Lower lobe of right lung (tissue), 2 donors: ENCODE results near the gene ACVRL1. TPM values are rescaled to one million over a fixed set of nuclear protein-coding genes. Genes with fewer than 3 reads are reported as not detected.

Source experiments
- ATAC-seq, 2 donors: fragments of 200-7000 bp; cut with Tn5 transposase; one replicate each; pipeline ENCODE4 v1.9.1; 2020 to 2022; ENCODE audit warnings: mild to moderate bottlenecking in 2 of 2, moderate library complexity in 2 of 2
- DNase-seq: peaks from one replicate; pipeline ENCODE4 v3.0.0-alpha.2; 2020
- H3K27ac ChIP-seq: fragments of 200-600 bp; one replicate; pipeline ENCODE4 v1.8.0; 2022
- H3K27me3 ChIP-seq: fragments of 200-600 bp; one replicate; pipeline ENCODE4 v1.8.0; 2022; ENCODE audit warnings: low read depth
- H3K36me3 ChIP-seq: fragments of 200-600 bp; one replicate; pipeline ENCODE4 v1.8.0; 2022; ENCODE audit warnings: mild to moderate bottlenecking
- H3K4me1 ChIP-seq: fragments of 200-600 bp; one replicate; pipeline ENCODE4 v1.8.0; 2022
- H3K4me3 ChIP-seq: fragments of 200-600 bp; one replicate; pipeline ENCODE4 v1.8.0; 2022; ENCODE audit warnings: mild to moderate bottlenecking
- H3K9me3 ChIP-seq: fragments of 200-600 bp; one replicate; pipeline ENCODE4 v1.8.0; 2022
- intact Hi-C: fragments of 100-400 bp; cut with DNase I; formaldehyde crosslinking; loops from one replicate; pipeline ENCODE4 v1.11.0; 2022
- total RNA-seq: library from RNA; stranded (reverse); fragmentation: NEBNext Ultra II Directional; extraction: Animal tissue kit (Norgen Biotek cat#: 25700); gene quantifications from one replicate; pipeline ENCODE4 v1.2.1, GENCODE V29; 2021
- TF ChIP-seq, protein P1 (sequence below): fragments of 200-600 bp; IDR thresholded peaks from one replicate; pipeline ENCODE4 v1.8.0; 2022; ENCODE audit warnings: antibody characterized with exemption, mild to moderate bottlenecking
- donor health status: DM: no; HTN: yes; CAD: no; lungs with severe emphysema.

The ACVRL1 gene
- total RNA-seq, 1 donor from 2014 or later = 242 TPM

DNA sequence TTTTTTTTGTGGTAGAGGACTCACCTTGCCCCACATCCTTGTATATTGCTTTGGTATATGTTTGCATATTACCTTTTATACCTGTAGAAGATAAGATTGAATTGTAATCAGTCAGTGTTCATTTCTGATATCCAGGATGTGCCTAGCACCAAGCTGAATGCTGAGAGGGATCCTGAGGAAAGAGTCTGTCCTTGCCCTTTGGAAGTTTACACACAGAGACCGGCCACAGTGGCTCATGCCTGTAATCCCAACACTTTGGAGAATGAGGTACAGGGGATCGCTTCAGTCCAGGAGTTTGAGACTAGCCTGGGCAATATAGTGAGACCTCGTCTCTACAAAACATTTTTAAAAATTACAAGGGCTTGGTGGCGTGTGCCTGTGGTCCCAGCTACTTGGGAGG lies 52.6 kb downstream of the ACVRL1 start:
- DNase-seq (no peak), ATAC-seq (no peak)
- Histone ChIP-seq H3K4me3 (no peak overlapping the region), H3K27ac (no peak overlapping the region), H3K9me3 (no peaks in the 10 kb centered on the region), H3K4me1 (peaks cover 56% of the 10 kb centered on the region), H3K36me3 (peaks cover 3% of the 10 kb centered on the region), H3K27me3 (no peaks in the 10 kb centered on the region)
- TF ChIP-seq, protein P1, sequence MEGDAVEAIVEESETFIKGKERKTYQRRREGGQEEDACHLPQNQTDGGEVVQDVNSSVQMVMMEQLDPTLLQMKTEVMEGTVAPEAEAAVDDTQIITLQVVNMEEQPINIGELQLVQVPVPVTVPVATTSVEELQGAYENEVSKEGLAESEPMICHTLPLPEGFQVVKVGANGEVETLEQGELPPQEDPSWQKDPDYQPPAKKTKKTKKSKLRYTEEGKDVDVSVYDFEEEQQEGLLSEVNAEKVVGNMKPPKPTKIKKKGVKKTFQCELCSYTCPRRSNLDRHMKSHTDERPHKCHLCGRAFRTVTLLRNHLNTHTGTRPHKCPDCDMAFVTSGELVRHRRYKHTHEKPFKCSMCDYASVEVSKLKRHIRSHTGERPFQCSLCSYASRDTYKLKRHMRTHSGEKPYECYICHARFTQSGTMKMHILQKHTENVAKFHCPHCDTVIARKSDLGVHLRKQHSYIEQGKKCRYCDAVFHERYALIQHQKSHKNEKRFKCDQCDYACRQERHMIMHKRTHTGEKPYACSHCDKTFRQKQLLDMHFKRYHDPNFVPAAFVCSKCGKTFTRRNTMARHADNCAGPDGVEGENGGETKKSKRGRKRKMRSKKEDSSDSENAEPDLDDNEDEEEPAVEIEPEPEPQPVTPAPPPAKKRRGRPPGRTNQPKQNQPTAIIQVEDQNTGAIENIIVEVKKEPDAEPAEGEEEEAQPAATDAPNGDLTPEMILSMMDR = no peak
- intact Hi-C loops = no loop called here

DNA sequence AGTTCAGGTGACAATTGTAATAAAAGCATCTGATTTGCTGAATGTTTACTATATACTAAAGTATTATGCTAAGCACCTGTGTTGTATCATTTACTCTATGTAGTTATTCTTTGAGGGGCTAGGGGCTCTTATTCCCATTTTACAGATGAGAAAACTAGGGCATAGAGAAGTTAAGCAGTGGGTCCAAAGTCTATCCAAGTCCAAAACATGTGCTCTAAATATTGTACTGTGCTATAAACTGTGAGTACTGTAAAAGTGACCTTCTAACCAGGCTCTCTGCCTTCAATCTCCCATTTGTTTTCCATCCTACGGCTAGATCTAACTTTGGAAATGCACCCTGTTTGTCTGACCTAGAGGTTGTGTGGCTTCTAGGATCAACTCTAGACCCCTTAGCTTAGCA lies 53.2 kb downstream of the ACVRL1 start:
- H3K4me3 ChIP-seq = no peak overlapping the region
- H3K27me3 ChIP-seq = no peaks in the 10 kb centered on the region
- peaks cover 50% of the 10 kb centered on the region for H3K4me1 ChIP-seq
- peaks cover 3% of the 10 kb centered on the region for H3K36me3 ChIP-seq
- intact Hi-C loops = no loop called here
- ATAC-seq = no peak
- TF ChIP-seq, protein P1 = no peak
- no peak overlapping the region for H3K27ac ChIP-seq
- DNase-seq = no peak
- H3K9me3 ChIP-seq = no peaks in the 10 kb centered on the region

GRCh38 chr12:51960890-51961289 lies 53.6 kb downstream of the ACVRL1 start:
- H3K36me3 ChIP-seq = peaks cover 3% of the 10 kb centered on the region
- no peak overlapping the region for H3K4me3 ChIP-seq
- DNase-seq (no peak), ATAC-seq (no peak)
- no peaks in the 10 kb centered on the region for H3K27me3 ChIP-seq
- H3K9me3 ChIP-seq = no peaks in the 10 kb centered on the region
- intact Hi-C loops = no loop called here
- peaks cover 46% of the 10 kb centered on the region for H3K4me1 ChIP-seq
- TF ChIP-seq, protein P1 = no peak
- H3K27ac ChIP-seq = no peak overlapping the region

- ATAC-seq = no peak
- H3K9me3 ChIP-seq = no peaks in the 10 kb centered on the region
- no peaks in the 10 kb centered on the region for H3K27me3 ChIP-seq
- H3K4me3 ChIP-seq = no peak overlapping the region
- H3K4me1 ChIP-seq = peaks cover 40% of the 10 kb centered on the region
- H3K27ac ChIP-seq = no peak overlapping the region
- peaks cover 3% of the 10 kb centered on the region for H3K36me3 ChIP-seq
- intact Hi-C loops = no loop called here
- no peak for DNase-seq
- TF ChIP-seq, protein P1 = no peak
Measured at GRCh38 chr12:51961834-51962233, 54.5 kb downstream of the ACVRL1 start.

DNA sequence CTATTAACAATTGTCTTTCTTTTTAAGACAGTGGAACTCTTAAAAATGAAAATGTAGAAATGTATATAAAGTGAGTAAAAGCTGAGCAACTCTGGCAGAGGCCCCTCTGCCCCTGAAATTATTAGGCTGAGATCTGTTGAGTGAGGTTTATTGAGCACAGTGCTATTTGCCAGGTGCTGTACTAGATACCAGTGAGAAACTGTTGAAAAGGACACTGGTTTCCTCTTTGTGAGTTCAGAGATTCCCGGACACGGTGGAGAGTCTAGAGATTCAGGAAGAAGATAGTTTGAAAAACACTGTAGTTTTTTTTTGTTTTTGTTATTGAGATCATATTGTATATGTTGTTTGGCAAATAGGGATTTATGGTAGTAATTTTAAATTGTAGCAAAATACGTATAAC lies 55.4 kb downstream of the ACVRL1 start:
- no peak overlapping the region for H3K4me3 ChIP-seq
- no peak overlapping the region for H3K27ac ChIP-seq
- peaks cover 3% of the 10 kb centered on the region for H3K36me3 ChIP-seq
- TF ChIP-seq, protein P1 = no peak
- H3K9me3 ChIP-seq = no peaks in the 10 kb centered on the region
- ATAC-seq (no peak), DNase-seq (no peak)
- H3K27me3 ChIP-seq = no peaks in the 10 kb centered on the region
- intact Hi-C loops = no loop called here
- H3K4me1 ChIP-seq = peaks cover 40% of the 10 kb centered on the region

- H3K4me1 ChIP-seq = peaks cover 40% of the 10 kb centered on the region
- DNase-seq (no peak), ATAC-seq (no peak)
- H3K27ac ChIP-seq = no peak overlapping the region
- TF ChIP-seq, protein P1 = no peak
- no peaks in the 10 kb centered on the region for H3K9me3 ChIP-seq
- H3K27me3 ChIP-seq = no peaks in the 10 kb centered on the region
- H3K36me3 ChIP-seq = peaks cover 3% of the 10 kb centered on the region
- H3K4me3 ChIP-seq = no peak overlapping the region
- intact Hi-C loops = no loop called here
Measured at GRCh38 chr12:51963477-51963876, 56.2 kb downstream of the ACVRL1 start.
